A673 (cell line): ENCODE data around the gene SPIRE1.

Experiments used
- CTCF ChIP-seq: fragments of 300-800, 200-600 bp; sonication (generic); conservative IDR thresholded peaks from 2 replicates; pipeline ENCODE4 v1.5.1; 2017; ENCODE audit warnings: low read depth, mild to moderate bottlenecking, antibody characterized with exemption, low read length, moderate library complexity, mixed read lengths
- EZH2 ChIP-seq: fragments of 200-600 bp; sonication (generic); IDR thresholded peaks from 2 replicates; pipeline ENCODE4 v1.6.1; 2017; ENCODE audit warnings: borderline replicate concordance, low read depth, mild to moderate bottlenecking, mixed read lengths, antibody characterized with exemption, low read length; ENCODE audit not compliant: poor library complexity, severe bottlenecking

GRCh38 chr18:12479982-12480381 lies 177.9 kb downstream of the SPIRE1 start:
- TF ChIP-seq CTCF (no peak), EZH2 (no peak)
